HepG2 (cell line): ENCODE data around the gene TAF8. TPM values are rescaled to one million over a fixed set of nuclear protein-coding genes. Genes with fewer than 3 reads are reported as not detected.
A peak's percentile ranks its signal among the peaks of the same experiment; 100 is the strongest.

Experiments used
- AHR ChIP-seq: IDR thresholded peaks from 2 replicates; pipeline ENCODE4 v1.6.1; 2018; ENCODE audit warnings: missing genetic modification reagents, missing compliant biosample characterization
- CHD4 ChIP-seq: fragments of 200-600 bp; sonication (generic); IDR thresholded peaks from 2 replicates; pipeline ENCODE4 v1.7.0; 2017; ENCODE audit warnings: mild to moderate bottlenecking, low read length, borderline replicate concordance
- ERF ChIP-seq: IDR thresholded peaks from 2 replicates; pipeline ENCODE4 v1.6.1; 2018; ENCODE audit warnings: missing biosample characterization, missing genetic modification reagents
- FOSL2 ChIP-seq: sonication (generic); formaldehyde crosslinking; IDR thresholded peaks from 2 replicates; pipeline ENCODE4 v1.4.0; 2020; ENCODE audit warnings: missing genetic modification reagents
- HOXA3 ChIP-seq: sonication (generic); formaldehyde crosslinking; IDR thresholded peaks from 2 replicates; pipeline ENCODE4 v1.5.0; 2020; ENCODE audit warnings: missing genetic modification reagents
- KAT8 ChIP-seq: IDR thresholded peaks from 2 replicates; pipeline ENCODE4 v1.6.1; 2016; ENCODE audit warnings: missing genetic modification reagents, missing compliant biosample characterization
- MAZ ChIP-seq, 2 experiments: sonication (generic) in 1 of 2; formaldehyde crosslinking in 1 of 2; IDR thresholded peaks; 2 replicates each; pipeline versions ENCODE4 v1.5.0 to v1.6.1; 2012 to 2020; ENCODE audit warnings: low read depth in 2 of 2, mild to moderate bottlenecking in 2 of 2, borderline replicate concordance in 1 of 2, improper control_type of control experiment in 1 of 2, low read length in 1 of 2, missing genetic modification reagents in 1 of 2, moderate library complexity in 1 of 2
- U2AF1 ChIP-seq: fragments of 200-400 bp; formaldehyde crosslinking; optimal IDR thresholded peaks from 2 replicates; pipeline ENCODE3; 2017; ENCODE audit warnings: mild to moderate bottlenecking, low read depth, low read length
- ZBTB21 ChIP-seq: sonication (generic); formaldehyde crosslinking; IDR thresholded peaks from 2 replicates; pipeline ENCODE4 v1.4.0; 2020; ENCODE audit warnings: missing genetic modification reagents
- ZFP82 ChIP-seq: sonication (generic); formaldehyde crosslinking; IDR thresholded peaks from 2 replicates; pipeline ENCODE4 v1.5.1; 2020; ENCODE audit warnings: mild to moderate bottlenecking, missing genetic modification reagents, borderline replicate concordance
- ZFX ChIP-seq: sonication (generic); formaldehyde crosslinking; IDR thresholded peaks from 2 replicates; pipeline ENCODE4 v1.4.0; 2020; ENCODE audit warnings: mild to moderate bottlenecking, low read depth, missing genetic modification reagents, moderate library complexity
- ZNF331 ChIP-seq: sonication (generic); formaldehyde crosslinking; IDR thresholded peaks from 2 replicates; pipeline ENCODE4 v1.4.0; 2020; ENCODE audit warnings: missing genetic modification reagents
- polyA plus RNA-seq, 8 experiments: library from polyadenylated mRNA; depleted of rRNA in 3 of 8; stranded (reverse) in 7 of 8; unstranded in 1 of 8; fragments of >200 nt; fragmentation: Illumina TruSeq in 4 of 8; extraction: Trizol in 4 of 8; gene quantifications; 2 replicates each; pipeline versions ENCODE4 v1.2.1 to v1.2.3, GENCODE V29; 2011 to 2016; ENCODE audit warnings: low read depth in 4 of 8, missing spikeins in 1 of 8, mixed read lengths in 1 of 8; ENCODE audit not compliant: insufficient read depth in 1 of 8
- total RNA-seq, 5 experiments: library from RNA; depleted of rRNA; stranded (reverse); fragments of >200 nt; fragmentation: Illumina TruSeq; extraction: Trizol; gene quantifications; 2 replicates each; pipeline ENCODE4 v1.2.3, GENCODE V29; 2016; ENCODE audit warnings: low read depth in 1 of 5
- TF ChIP-seq, protein P1 (sequence below): sonication (generic); formaldehyde crosslinking; IDR thresholded peaks from 2 replicates; pipeline ENCODE4 v1.5.0; 2020; ENCODE audit warnings: mild to moderate bottlenecking, missing genetic modification reagents

TAF8 gene
- total and polyA plus RNA-seq, 2 of the 13 experiments (the other 11 are each of a cell fraction or from before 2014, with no cell fraction given) = 25.2 to 25.8 TPM

DNA sequence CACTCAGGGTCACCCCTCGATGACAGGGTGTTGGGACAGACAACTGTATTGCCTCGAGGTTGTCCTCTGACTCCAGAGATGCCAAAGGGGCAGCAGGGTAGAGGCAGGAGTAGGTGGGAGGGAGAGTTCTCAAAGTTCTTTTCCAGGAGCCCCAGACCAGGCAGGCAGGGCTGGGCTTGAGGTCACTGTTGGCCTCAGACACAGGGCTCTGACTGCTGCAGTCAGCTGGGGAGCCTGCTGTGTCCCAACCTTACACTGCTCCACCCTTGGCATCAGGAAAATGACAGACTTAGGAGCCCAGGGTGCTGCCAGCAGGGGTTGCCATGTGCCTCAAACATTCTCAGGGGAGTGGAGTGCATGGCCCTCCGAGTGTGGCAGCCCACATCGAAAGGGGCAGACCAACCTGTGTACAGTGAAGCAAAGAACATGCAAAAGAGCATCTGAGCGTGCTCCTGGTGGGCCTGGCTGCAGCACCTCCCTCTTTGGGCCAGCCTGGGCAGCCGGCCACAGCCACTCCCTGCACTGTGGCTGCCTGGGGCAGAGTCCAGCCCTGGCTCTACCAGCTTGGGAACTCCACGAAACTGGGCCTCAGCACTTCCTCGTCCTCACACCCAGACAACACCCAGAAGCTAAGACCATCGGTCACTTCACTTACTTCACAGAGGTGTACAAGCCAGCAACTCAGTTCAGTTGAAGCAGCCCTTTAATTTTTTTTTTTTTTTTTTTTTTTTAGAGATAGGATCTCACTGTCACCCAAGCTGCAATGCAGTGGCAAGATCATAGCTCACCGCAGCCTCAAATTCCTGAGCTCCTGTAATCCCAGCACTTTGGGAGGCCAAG lies 68.1 kb downstream of the TAF8 start (continued):
- TF ChIP-seq ZNF331 (CRISPR knock-in tag) = peak; percentile 61; the same call in 1 of the 2 replicates
- 0 out of 2 replicates have a peak, but pooled peaks have one; percentile 47 for TF ChIP-seq KAT8
- peak; percentile 46; the same call in 1 of the 2 replicates for TF ChIP-seq ERF
- TF ChIP-seq AHR = 0 out of 2 replicates have a peak, but pooled peaks have one; percentile 37
- TF ChIP-seq, protein P1, sequence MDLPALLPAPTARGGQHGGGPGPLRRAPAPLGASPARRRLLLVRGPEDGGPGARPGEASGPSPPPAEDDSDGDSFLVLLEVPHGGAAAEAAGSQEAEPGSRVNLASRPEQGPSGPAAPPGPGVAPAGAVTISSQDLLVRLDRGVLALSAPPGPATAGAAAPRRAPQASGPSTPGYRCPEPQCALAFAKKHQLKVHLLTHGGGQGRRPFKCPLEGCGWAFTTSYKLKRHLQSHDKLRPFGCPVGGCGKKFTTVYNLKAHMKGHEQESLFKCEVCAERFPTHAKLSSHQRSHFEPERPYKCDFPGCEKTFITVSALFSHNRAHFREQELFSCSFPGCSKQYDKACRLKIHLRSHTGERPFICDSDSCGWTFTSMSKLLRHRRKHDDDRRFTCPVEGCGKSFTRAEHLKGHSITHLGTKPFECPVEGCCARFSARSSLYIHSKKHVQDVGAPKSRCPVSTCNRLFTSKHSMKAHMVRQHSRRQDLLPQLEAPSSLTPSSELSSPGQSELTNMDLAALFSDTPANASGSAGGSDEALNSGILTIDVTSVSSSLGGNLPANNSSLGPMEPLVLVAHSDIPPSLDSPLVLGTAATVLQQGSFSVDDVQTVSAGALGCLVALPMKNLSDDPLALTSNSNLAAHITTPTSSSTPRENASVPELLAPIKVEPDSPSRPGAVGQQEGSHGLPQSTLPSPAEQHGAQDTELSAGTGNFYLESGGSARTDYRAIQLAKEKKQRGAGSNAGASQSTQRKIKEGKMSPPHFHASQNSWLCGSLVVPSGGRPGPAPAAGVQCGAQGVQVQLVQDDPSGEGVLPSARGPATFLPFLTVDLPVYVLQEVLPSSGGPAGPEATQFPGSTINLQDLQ (CRISPR knock-in tag) = peak; percentile 63; the same call in 1 of the 2 replicates
- TF ChIP-seq U2AF1 = peak; percentile 73
- TF ChIP-seq MAZ (IDR thresholded peaks at IDR 0.05; ENCODE audit: borderline replicate concordance, low read depth, low read length) = no peak
- 0 out of 2 replicates have a peak, but pooled peaks have one; percentile 27 for TF ChIP-seq MAZ (CRISPR knock-in tag; IDR thresholded peaks at IDR 0.05; ENCODE audit: low read depth)
- peak; percentile 68; the same call in 1 of the 2 replicates for TF ChIP-seq CHD4
- TF ChIP-seq HOXA3 (CRISPR knock-in tag) = peak; percentile 62; the same call in 1 of the 2 replicates
- TF ChIP-seq ZFX (CRISPR knock-in tag) = peak; percentile 84
- peak; percentile 16; the same call in 1 of the 2 replicates for TF ChIP-seq FOSL2 (CRISPR knock-in tag)
- no peak for TF ChIP-seq ZFP82
- no peak for TF ChIP-seq ZBTB21
